A549 (cell line): Measurements from ENCODE around the gene CAVIN3. TPM values are rescaled to one million over a fixed set of nuclear protein-coding genes. Genes with fewer than 3 reads are reported as not detected.

Experiments
- ATAC-seq, 2 experiments: fragments of 200-7000 bp in 1 of 2; fragments of >200 bp in 1 of 2; cut with Nextera tagmentation in 1 of 2; cut with Tn5 transposase in 1 of 2; 3 replicates each; pipeline versions ENCODE4 v1.8.0 to v1.9.1; 2018 to 2020; ENCODE audit warnings: mild to moderate bottlenecking in 1 of 2, moderate library complexity in 1 of 2
- CTCF ChIA-PET: fragments of 300-600 bp; sonication (Branson Sonifier 250); formaldehyde crosslinking; extraction: SDS; loops from one replicate; lab custom pipeline; 2021; ENCODE audit warnings: antibody characterized with exemption, inconsistent platforms; lab: Yijun Ruan, JAX
- POLR2A ChIA-PET: fragments of 350-600 bp; formaldehyde crosslinking; extraction: SDS; loops from one replicate; lab custom pipeline; 2021; ENCODE audit warnings: antibody characterized with exemption, inconsistent platforms; lab: Yijun Ruan, JAX
- DNase-seq, 2 experiments: peaks; one replicate each; pipeline versions ENCODE4 v3.0.0 to v3.0.0-alpha.2; 2011 to 2016; ENCODE audit warnings: low read depth in 1 of 2, low spot score in 1 of 2
- FAIRE-seq: peaks from 2 replicates; lab custom pipeline; 2011; peaks lifted over from hg19 to GRCh38; lab: Jason Lieb, UNC
- H3K27ac ChIP-seq, 2 experiments: fragments of >200 bp; sonication (Bioruptor Twin); formaldehyde crosslinking; 3 replicates each; pipeline ENCODE4 v1.5.1; 2016 to 2017
- H3K4me1 ChIP-seq: fragments of >200 bp; sonication (Bioruptor Twin); formaldehyde crosslinking; 3 replicates; pipeline ENCODE4 v1.6.1; 2016
- H3K4me2 ChIP-seq: fragments of >200 bp; sonication (Bioruptor Twin); formaldehyde crosslinking; 3 replicates; pipeline ENCODE4 v1.6.1; 2016
- H3K4me3 ChIP-seq: fragments of >200 bp; sonication (Bioruptor Twin); formaldehyde crosslinking; 3 replicates; pipeline ENCODE4 v1.5.1; 2016
- H3K9me3 ChIP-seq: fragments of >200 bp; sonication (Bioruptor Twin); formaldehyde crosslinking; 3 replicates; pipeline ENCODE4 v1.6.1; 2016
- CBX8 ChIP-seq: fragments of 200-600 bp; sonication (generic); IDR thresholded peaks from 2 replicates; pipeline ENCODE4 v1.6.1; 2016
- EHMT2 ChIP-seq: fragments of 200-600 bp; sonication (generic); IDR thresholded peaks from 2 replicates; pipeline ENCODE4 v1.6.1; 2016; ENCODE audit warnings: antibody characterized with exemption, low read depth, mild to moderate bottlenecking, moderate library complexity
- ESRRA ChIP-seq: fragments of 150-350 bp; IDR thresholded peaks from 2 replicates; pipeline ENCODE4 v1.6.1; 2014; ENCODE audit warnings: mild to moderate bottlenecking, low read length, borderline replicate concordance
- HOXB13 ChIP-seq: fragments of 250-450 bp; sonication (Bioruptor Pico); IDR thresholded peaks from 2 replicates; pipeline ENCODE4 v1.5.0; 2020; ENCODE audit warnings: low read depth, mild to moderate bottlenecking, moderate library complexity
- HOXB5 ChIP-seq: fragments of 250-450 bp; sonication (Bioruptor Pico); IDR thresholded peaks from 2 replicates; pipeline ENCODE4 v1.5.0; 2020; ENCODE audit warnings: mild to moderate bottlenecking, moderate library complexity
- JUN ChIP-seq, 2 experiments: fragments of >200 bp; sonication (Bioruptor Twin); formaldehyde crosslinking; IDR thresholded peaks; 2 replicates in 1 of 2; 3 replicates in 1 of 2; pipeline ENCODE4 v1.6.1; 2016 to 2017
- PHF8 ChIP-seq: fragments of 200-600 bp; sonication (generic); IDR thresholded peaks from 2 replicates; pipeline ENCODE4 v1.6.1; 2016; ENCODE audit warnings: low read depth, mild to moderate bottlenecking, antibody characterized with exemption, moderate library complexity, borderline replicate concordance
- POLR2A ChIP-seq: IDR thresholded peaks from 2 replicates; pipeline ENCODE4 v1.6.1; 2012; ENCODE audit warnings: mild to moderate bottlenecking, low read length
- RCOR1 ChIP-seq: fragments of 150-350 bp; IDR thresholded peaks from 2 replicates; pipeline ENCODE4 v1.6.1; 2014; ENCODE audit warnings: antibody characterized with exemption, low read length, low read depth
- SREBF2 ChIP-seq: fragments of 450-650 bp; IDR thresholded peaks from 2 replicates; pipeline ENCODE4 v1.6.1; 2014; ENCODE audit warnings: mild to moderate bottlenecking, moderate library complexity
- ZC3H11A ChIP-seq: fragments of 450-650 bp; IDR thresholded peaks from 2 replicates; pipeline ENCODE4 v1.6.1; 2014; ENCODE audit warnings: antibody characterized with exemption, mild to moderate bottlenecking
- WGBS: methylation state at CpG from one replicate; pipeline ENCODE4 v1.1.6; 2017; ENCODE audit errors: missing lambda C conversion rate; 5-methylcytosine and 5-hydroxymethylcytosine counted together
- polyA plus RNA-seq, 4 experiments: library from polyadenylated mRNA; depleted of rRNA in 3 of 4; stranded (reverse); fragments of >200 nt; fragmentation: RNase III in 1 of 4; extraction: RNeasy Plus Mini Kit Qiagen cat#74134 plus additional on column Dnase treatment in 1 of 4; gene quantifications; 2 replicates in 3 of 4; 3 replicates in 1 of 4; pipeline ENCODE4 v1.2.3, GENCODE V29; 2011 to 2017
- TF ChIP-seq, protein P1 (sequence below): fragments of 250-450 bp; sonication (Bioruptor Pico); IDR thresholded peaks from 2 replicates; pipeline ENCODE4 v1.5.0; 2021; ENCODE audit warnings: mild to moderate bottlenecking, moderate library complexity, borderline replicate concordance
- TF ChIP-seq, protein P2 (sequence below): fragments of 450-650 bp; IDR thresholded peaks from 2 replicates; pipeline ENCODE4 v1.6.1; 2014; ENCODE audit warnings: antibody characterized with exemption
- TF ChIP-seq, protein P3 (sequence below): fragments of 200-600 bp; sonication (generic); IDR thresholded peaks from 2 replicates; pipeline ENCODE4 v1.6.1; 2016; ENCODE audit warnings: antibody characterized with exemption, mild to moderate bottlenecking, moderate library complexity
- TF ChIP-seq, protein P4 (sequence below): fragments of >200 bp; sonication (Bioruptor Twin); formaldehyde crosslinking; IDR thresholded peaks from 3 replicates; pipeline ENCODE4 v1.5.1; 2016

CAVIN3 gene
- polyA plus RNA-seq, 2 of the 4 experiments (the other 2 are of a cell fraction), result 6.0 to 26.7 TPM

- WGBS, result 57% methylated on average over 5 of the region's 5 CpGs
Observed at GRCh38 chr11:6362185-6362872, 42.0 kb upstream of the CAVIN3 start.

GRCh38 chr11:6360183-6360582 is 39.9 kb upstream of the CAVIN3 start:
- no peak overlapping the region for H3K27ac ChIP-seq
- no peaks in the 10 kb centered on the region for H3K9me3 ChIP-seq
- TF ChIP-seq, protein P1, sequence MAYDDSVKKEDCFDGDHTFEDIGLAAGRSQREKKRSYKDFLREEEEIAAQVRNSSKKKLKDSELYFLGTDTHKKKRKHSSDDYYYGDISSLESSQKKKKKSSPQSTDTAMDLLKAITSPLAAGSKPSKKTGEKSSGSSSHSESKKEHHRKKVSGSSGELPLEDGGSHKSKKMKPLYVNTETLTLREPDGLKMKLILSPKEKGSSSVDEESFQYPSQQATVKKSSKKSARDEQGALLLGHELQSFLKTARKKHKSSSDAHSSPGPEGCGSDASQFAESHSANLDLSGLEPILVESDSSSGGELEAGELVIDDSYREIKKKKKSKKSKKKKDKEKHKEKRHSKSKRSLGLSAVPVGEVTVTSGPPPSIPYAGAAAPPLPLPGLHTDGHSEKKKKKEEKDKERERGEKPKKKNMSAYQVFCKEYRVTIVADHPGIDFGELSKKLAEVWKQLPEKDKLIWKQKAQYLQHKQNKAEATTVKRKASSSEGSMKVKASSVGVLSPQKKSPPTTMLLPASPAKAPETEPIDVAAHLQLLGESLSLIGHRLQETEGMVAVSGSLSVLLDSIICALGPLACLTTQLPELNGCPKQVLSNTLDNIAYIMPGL, result no peak
- TF ChIP-seq RCOR1 (no peak), ESRRA (no peak), SREBF2 (no peak), HOXB13 (CRISPR knock-in tag) (no peak), HOXB5 (CRISPR knock-in tag) (no peak), PHF8 (no peak), EHMT2 (no peak), ZC3H11A (no peak), JUN (IDR thresholded peaks at IDR 0.05) (no peak)
- TF ChIP-seq, protein P2, sequence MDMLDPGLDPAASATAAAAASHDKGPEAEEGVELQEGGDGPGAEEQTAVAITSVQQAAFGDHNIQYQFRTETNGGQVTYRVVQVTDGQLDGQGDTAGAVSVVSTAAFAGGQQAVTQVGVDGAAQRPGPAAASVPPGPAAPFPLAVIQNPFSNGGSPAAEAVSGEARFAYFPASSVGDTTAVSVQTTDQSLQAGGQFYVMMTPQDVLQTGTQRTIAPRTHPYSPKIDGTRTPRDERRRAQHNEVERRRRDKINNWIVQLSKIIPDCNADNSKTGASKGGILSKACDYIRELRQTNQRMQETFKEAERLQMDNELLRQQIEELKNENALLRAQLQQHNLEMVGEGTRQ, result no peak
- TF ChIP-seq, protein P3, sequence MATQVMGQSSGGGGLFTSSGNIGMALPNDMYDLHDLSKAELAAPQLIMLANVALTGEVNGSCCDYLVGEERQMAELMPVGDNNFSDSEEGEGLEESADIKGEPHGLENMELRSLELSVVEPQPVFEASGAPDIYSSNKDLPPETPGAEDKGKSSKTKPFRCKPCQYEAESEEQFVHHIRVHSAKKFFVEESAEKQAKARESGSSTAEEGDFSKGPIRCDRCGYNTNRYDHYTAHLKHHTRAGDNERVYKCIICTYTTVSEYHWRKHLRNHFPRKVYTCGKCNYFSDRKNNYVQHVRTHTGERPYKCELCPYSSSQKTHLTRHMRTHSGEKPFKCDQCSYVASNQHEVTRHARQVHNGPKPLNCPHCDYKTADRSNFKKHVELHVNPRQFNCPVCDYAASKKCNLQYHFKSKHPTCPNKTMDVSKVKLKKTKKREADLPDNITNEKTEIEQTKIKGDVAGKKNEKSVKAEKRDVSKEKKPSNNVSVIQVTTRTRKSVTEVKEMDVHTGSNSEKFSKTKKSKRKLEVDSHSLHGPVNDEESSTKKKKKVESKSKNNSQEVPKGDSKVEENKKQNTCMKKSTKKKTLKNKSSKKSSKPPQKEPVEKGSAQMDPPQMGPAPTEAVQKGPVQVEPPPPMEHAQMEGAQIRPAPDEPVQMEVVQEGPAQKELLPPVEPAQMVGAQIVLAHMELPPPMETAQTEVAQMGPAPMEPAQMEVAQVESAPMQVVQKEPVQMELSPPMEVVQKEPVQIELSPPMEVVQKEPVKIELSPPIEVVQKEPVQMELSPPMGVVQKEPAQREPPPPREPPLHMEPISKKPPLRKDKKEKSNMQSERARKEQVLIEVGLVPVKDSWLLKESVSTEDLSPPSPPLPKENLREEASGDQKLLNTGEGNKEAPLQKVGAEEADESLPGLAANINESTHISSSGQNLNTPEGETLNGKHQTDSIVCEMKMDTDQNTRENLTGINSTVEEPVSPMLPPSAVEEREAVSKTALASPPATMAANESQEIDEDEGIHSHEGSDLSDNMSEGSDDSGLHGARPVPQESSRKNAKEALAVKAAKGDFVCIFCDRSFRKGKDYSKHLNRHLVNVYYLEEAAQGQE, result no peak
- TF ChIP-seq, all 56 proteins: peak for 0
- Histone ChIP-seq H3K4me1 (peaks cover 12% of the 10 kb centered on the region), H3K4me3 (no peak overlapping the region), H3K4me2 (no peak overlapping the region)
- POLR2A ChIA-PET, result no interaction called here
- FAIRE-seq, result no peak
- CTCF ChIA-PET, result interaction anchor here (0.7 to 6.7 kb wide), 5 partner anchors 19 to 337 kb away, joined by 3 to 61 read pairs (median 4); no protein-coding TSS in a partner anchor
- DNase-seq, result no peak
- no peak for ATAC-seq
- 63% methylated on average over 3 of the region's 3 CpGs for WGBS

More at GRCh38 chr11:6362185-6362872, 42.0 kb upstream of the CAVIN3 start:
- H3K4me2 ChIP-seq, result no peak overlapping the region
- no peak overlapping the region for H3K27ac ChIP-seq
- no peak for FAIRE-seq
- peaks cover 10% of the 10 kb centered on the region for H3K4me1 ChIP-seq
- ChIA-PET CTCF (interaction anchor here (0.6 to 6.7 kb wide), 78 partner anchors 9 to 855 kb away, joined by 3 to 90 read pairs (median 4); partner anchors contain the start of genes CAVIN3, CCKBR, FHIP1B and HPX), POLR2A (interaction anchor here (0.7 kb wide), 1 partner anchor 42 kb away, joined by 3 read pairs; the partner anchor contains the start of gene CAVIN3)
- no peak for DNase-seq
- H3K9me3 ChIP-seq, result no peaks in the 10 kb centered on the region
- no peak for TF ChIP-seq POLR2A
- TF ChIP-seq, protein P4, sequence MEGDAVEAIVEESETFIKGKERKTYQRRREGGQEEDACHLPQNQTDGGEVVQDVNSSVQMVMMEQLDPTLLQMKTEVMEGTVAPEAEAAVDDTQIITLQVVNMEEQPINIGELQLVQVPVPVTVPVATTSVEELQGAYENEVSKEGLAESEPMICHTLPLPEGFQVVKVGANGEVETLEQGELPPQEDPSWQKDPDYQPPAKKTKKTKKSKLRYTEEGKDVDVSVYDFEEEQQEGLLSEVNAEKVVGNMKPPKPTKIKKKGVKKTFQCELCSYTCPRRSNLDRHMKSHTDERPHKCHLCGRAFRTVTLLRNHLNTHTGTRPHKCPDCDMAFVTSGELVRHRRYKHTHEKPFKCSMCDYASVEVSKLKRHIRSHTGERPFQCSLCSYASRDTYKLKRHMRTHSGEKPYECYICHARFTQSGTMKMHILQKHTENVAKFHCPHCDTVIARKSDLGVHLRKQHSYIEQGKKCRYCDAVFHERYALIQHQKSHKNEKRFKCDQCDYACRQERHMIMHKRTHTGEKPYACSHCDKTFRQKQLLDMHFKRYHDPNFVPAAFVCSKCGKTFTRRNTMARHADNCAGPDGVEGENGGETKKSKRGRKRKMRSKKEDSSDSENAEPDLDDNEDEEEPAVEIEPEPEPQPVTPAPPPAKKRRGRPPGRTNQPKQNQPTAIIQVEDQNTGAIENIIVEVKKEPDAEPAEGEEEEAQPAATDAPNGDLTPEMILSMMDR, result no peak
- TF ChIP-seq CBX8, result no peak
- no peak overlapping the region for H3K4me3 ChIP-seq
- peak in 1 of 2 experiments; percentile 13; a peak in 3 of 6 replicates for ATAC-seq
